OCI-LY3 (cell line): Measurements from ENCODE around the gene RPS19BP1.

Experiments
- EZH2phosphoT487 ChIP-seq: fragments of 200-600 bp; shearing (Covaris generic); IDR thresholded peaks from 2 replicates; pipeline ENCODE4 v1.6.1; 2018; ENCODE audit warnings: antibody characterized with exemption, mixed run types, low read depth
- TF ChIP-seq, protein P1 (sequence below): fragments of 200-600, 300-600 bp; sonication (generic); IDR thresholded peaks from 2 replicates; pipeline ENCODE4 v1.5.1; 2014; ENCODE audit warnings: antibody characterized with exemption, low read length, low read depth

DNA sequence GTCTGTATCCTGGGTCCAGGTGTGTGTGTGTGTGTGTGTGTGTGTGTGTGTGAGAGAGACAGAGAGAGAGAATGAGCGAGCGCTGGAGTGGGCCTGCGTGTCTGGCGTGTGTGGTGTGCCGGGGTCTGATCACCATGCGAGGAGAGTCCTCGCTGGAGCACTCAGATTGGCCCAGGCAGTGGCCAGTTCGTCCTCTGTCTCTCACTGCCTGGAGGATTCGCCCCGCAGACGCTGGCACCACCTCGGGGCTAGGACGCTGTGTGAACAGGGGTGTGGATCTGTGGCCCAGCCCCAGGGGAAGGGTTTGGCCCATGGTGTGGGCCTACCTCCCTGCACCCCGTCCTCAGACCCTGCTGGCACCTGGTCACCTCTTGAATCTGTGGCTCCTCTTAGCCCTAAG lies 26.4 kb upstream of the RPS19BP1 start:
- TF ChIP-seq, protein P1, sequence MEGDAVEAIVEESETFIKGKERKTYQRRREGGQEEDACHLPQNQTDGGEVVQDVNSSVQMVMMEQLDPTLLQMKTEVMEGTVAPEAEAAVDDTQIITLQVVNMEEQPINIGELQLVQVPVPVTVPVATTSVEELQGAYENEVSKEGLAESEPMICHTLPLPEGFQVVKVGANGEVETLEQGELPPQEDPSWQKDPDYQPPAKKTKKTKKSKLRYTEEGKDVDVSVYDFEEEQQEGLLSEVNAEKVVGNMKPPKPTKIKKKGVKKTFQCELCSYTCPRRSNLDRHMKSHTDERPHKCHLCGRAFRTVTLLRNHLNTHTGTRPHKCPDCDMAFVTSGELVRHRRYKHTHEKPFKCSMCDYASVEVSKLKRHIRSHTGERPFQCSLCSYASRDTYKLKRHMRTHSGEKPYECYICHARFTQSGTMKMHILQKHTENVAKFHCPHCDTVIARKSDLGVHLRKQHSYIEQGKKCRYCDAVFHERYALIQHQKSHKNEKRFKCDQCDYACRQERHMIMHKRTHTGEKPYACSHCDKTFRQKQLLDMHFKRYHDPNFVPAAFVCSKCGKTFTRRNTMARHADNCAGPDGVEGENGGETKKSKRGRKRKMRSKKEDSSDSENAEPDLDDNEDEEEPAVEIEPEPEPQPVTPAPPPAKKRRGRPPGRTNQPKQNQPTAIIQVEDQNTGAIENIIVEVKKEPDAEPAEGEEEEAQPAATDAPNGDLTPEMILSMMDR, result no peak
- no peak for TF ChIP-seq EZH2phosphoT487
